NCI-H748 (cell line): ENCODE measurements around the gene TMEM17.
"Not testable (repeated sequence)": the region's sequence is repeated elsewhere in the genome, so short reads cannot be mapped to it uniquely, and the experiment has no call there.

Experiments
- DNase-seq: peaks from one replicate; lab custom pipeline; 2025; ENCODE audit not compliant: unreplicated experiment; lab: John Stamatoyannopoulos, UW

The TMEM17 gene

GRCh38 chr2:62505750-62506420 is at the start of gene TMEM17:
Gene TMEM17 (minus strand): TSS chr2:62506195. CDS start chr2:62506129, 66 bp downstream.
- peak; percentile 88 for DNase-seq

- DNase-seq, result no peak
Observed at GRCh38 chr2:62554440-62554839, 48.4 kb upstream of the TMEM17 start.

GRCh38 chr2:62550461-62550860 is 44.5 kb upstream of the TMEM17 start:
- DNase-seq, result no peak

- DNase-seq, result no peak
Observed at GRCh38 chr2:62547854-62548253, 41.9 kb upstream of the TMEM17 start.

GRCh38 chr2:62545261-62545660 is 39.3 kb upstream of the TMEM17 start:
- no peak for DNase-seq

- no peak for DNase-seq
Observed at GRCh38 chr2:62540408-62541168, 34.6 kb upstream of the TMEM17 start.

- DNase-seq, result no peak
Observed at GRCh38 chr2:62539606-62540407, 33.8 kb upstream of the TMEM17 start.

- no peak for DNase-seq
Observed at GRCh38 chr2:62538756-62539155, 32.8 kb upstream of the TMEM17 start.

GRCh38 chr2:62537814-62538213 is 31.8 kb upstream of the TMEM17 start:
- no peak for DNase-seq

- DNase-seq, result no peak
Observed at GRCh38 chr2:62536873-62537547, 31.0 kb upstream of the TMEM17 start.

GRCh38 chr2:62535521-62535920 is 29.5 kb upstream of the TMEM17 start:
- DNase-seq, result not testable (repeated sequence)

GRCh38 chr2:62531594-62531993 is 25.6 kb upstream of the TMEM17 start:
- no peak for DNase-seq

GRCh38 chr2:62529758-62530157 is 23.8 kb upstream of the TMEM17 start:
- peak; percentile 87 for DNase-seq

- DNase-seq, result peak; percentile 83
Observed at GRCh38 chr2:62527478-62528210, 21.6 kb upstream of the TMEM17 start.

- no peak for DNase-seq
Observed at GRCh38 chr2:62526531-62527381, 20.8 kb upstream of the TMEM17 start.

GRCh38 chr2:62525549-62526269 is 19.7 kb upstream of the TMEM17 start:
- DNase-seq, result no peak

GRCh38 chr2:62524293-62524941 is 18.4 kb upstream of the TMEM17 start:
- DNase-seq, result no peak

GRCh38 chr2:62521061-62521460 is 15.1 kb upstream of the TMEM17 start:
- not testable (repeated sequence) for DNase-seq
